ENCODE results near the gene SASH1. TPM values are rescaled to one million over a fixed set of nuclear protein-coding genes. Genes with fewer than 3 reads are reported as not detected.

SASH1 gene
- total RNA-seq, 2 donors from 2014 or later = 21.0 to 49.8 TPM

- no peak overlapping the region for H3K27ac ChIP-seq
- intact Hi-C loops (cut with DNase I) = no loop called here
Measured at GRCh38 chr6:148491638-148492251, 149.1 kb downstream of the SASH1 start.

GRCh38 chr6:148492654-148493290 lies 150.1 kb downstream of the SASH1 start:
- ATAC-seq = no peak
- DNase-seq = no peak
- no peak for TF ChIP-seq CTCF (IDR thresholded peaks at IDR 0.05)
- TF ChIP-seq POLR2A (IDR thresholded peaks at IDR 0.05) = no peak
- Histone ChIP-seq H3K27me3 (no peaks in the 10 kb centered on the region), H3K9me3 (no peaks in the 10 kb centered on the region), H3K4me3 (no peak overlapping the region), H3K4me1 (no peaks in the 10 kb centered on the region), H3K27ac (no peak overlapping the region), H3K36me3 (replicated peaks in 1 of 2; ENCODE audit: insufficient read depth in 1 of 2, low read depth in 2 of 2) (no peaks in the 10 kb centered on the region)
- 86 to 93% methylated on average over 5 of the region's 5 CpGs for WGBS, 2 donors
- intact Hi-C loops (cut with DNase I) = no loop called here

More at GRCh38 chr6:148491638-148492251, 149.1 kb downstream of the SASH1 start:
- Histone ChIP-seq H3K27me3 (no peaks in the 10 kb centered on the region), H3K9me3 (no peaks in the 10 kb centered on the region), H3K4me3 (no peak overlapping the region), H3K36me3 (replicated peaks in 1 of 2; ENCODE audit: insufficient read depth in 1 of 2, low read depth in 2 of 2) (no peaks in the 10 kb centered on the region), H3K4me1 (no peaks in the 10 kb centered on the region)
- no peak for TF ChIP-seq POLR2A (IDR thresholded peaks at IDR 0.05)
- TF ChIP-seq CTCF (IDR thresholded peaks at IDR 0.05) = no peak
- no peak for DNase-seq
- ATAC-seq = no peak
- 59 to 60% methylated on average over 6 of the region's 6 CpGs for WGBS, 2 donors

- ATAC-seq (no peak), DNase-seq (no peak)
- Histone ChIP-seq H3K36me3 (replicated peaks in 1 of 2; ENCODE audit: insufficient read depth in 1 of 2, low read depth in 2 of 2) (no peaks in the 10 kb centered on the region), H3K27me3 (no peaks in the 10 kb centered on the region), H3K9me3 (no peaks in the 10 kb centered on the region), H3K4me3 (no peak overlapping the region), H3K27ac (no peak overlapping the region), H3K4me1 (no peaks in the 10 kb centered on the region)
- no peak for TF ChIP-seq CTCF (IDR thresholded peaks at IDR 0.05)
- TF ChIP-seq POLR2A (IDR thresholded peaks at IDR 0.05) = no peak
- 68 to 70% methylated on average over 6 of the region's 6 CpGs for WGBS, 2 donors
- intact Hi-C loops (cut with DNase I) = no loop called here
Measured at GRCh38 chr6:148493424-148493823, 150.8 kb downstream of the SASH1 start.

- no peaks in the 10 kb centered on the region for H3K9me3 ChIP-seq
- TF ChIP-seq POLR2A (IDR thresholded peaks at IDR 0.05) (no peak), CTCF (IDR thresholded peaks at IDR 0.05) (no peak)
- no peaks in the 10 kb centered on the region for H3K36me3 ChIP-seq (replicated peaks in 1 of 2; ENCODE audit: insufficient read depth in 1 of 2, low read depth in 2 of 2)
- ATAC-seq (no peak), DNase-seq (no peak)
- no peak overlapping the region for H3K27ac ChIP-seq
- no peaks in the 10 kb centered on the region for H3K27me3 ChIP-seq
- intact Hi-C loops (cut with DNase I) = no loop called here
- 81 to 88% methylated on average over 8 of the region's 8 CpGs for WGBS, 2 donors
- no peak overlapping the region for H3K4me3 ChIP-seq
- no peaks in the 10 kb centered on the region for H3K4me1 ChIP-seq
Measured at GRCh38 chr6:148494226-148494625, 151.6 kb downstream of the SASH1 start.

- no peaks in the 10 kb centered on the region for H3K4me1 ChIP-seq
- DNase-seq (no peak), ATAC-seq (no peak)
- H3K27ac ChIP-seq = no peak overlapping the region
- H3K27me3 ChIP-seq = no peaks in the 10 kb centered on the region
- H3K36me3 ChIP-seq (replicated peaks in 1 of 2; ENCODE audit: insufficient read depth in 1 of 2, low read depth in 2 of 2) = no peaks in the 10 kb centered on the region
- intact Hi-C loops (cut with DNase I) = no loop called here
- WGBS, 2 donors = 85 to 88% methylated on average over 6 of the region's 6 CpGs
- H3K9me3 ChIP-seq = no peaks in the 10 kb centered on the region
- H3K4me3 ChIP-seq = no peak overlapping the region
- TF ChIP-seq POLR2A (IDR thresholded peaks at IDR 0.05) (no peak), CTCF (IDR thresholded peaks at IDR 0.05) (no peak)
Measured at GRCh38 chr6:148495029-148495428, 152.4 kb downstream of the SASH1 start.

Data from body of pancreas (tissue), 4 donors.